CD4-positive, CD25-positive, alpha-beta regulatory T cell (primary cell): Measurements from ENCODE around the gene LCLAT1. TPM values are rescaled to one million over a fixed set of nuclear protein-coding genes. Genes with fewer than 3 reads are reported as not detected.

Experiments used
- ATAC-seq, 2 donors: fragments of 150-1000 bp; cut with Tn5 transposase; one replicate each; pipeline ENCODE4 v1.10.0; 2021; ENCODE audit warnings: low read depth in 2 of 2, moderate number of reproducible peaks in 2 of 2, moderate library complexity in 1 of 2
- DNase-seq, 3 donors: peaks; one replicate each; pipeline versions ENCODE4 v3.0.0 to v3.0.0-alpha.2; 2012 to 2022; ENCODE audit warnings: mixed read lengths in 1 of 3
- H3K27ac ChIP-seq: one replicate; pipeline ENCODE4 v1.7.0; 2013; ENCODE audit warnings: mild to moderate bottlenecking, low read length; ENCODE audit not compliant: insufficient read depth, poor library complexity, severe bottlenecking
- H3K27me3 ChIP-seq: one replicate; pipeline ENCODE4 v1.7.0; 2013; ENCODE audit warnings: low read length; ENCODE audit not compliant: control insufficient read depth, insufficient read depth
- H3K36me3 ChIP-seq: one replicate; pipeline ENCODE4 v1.7.0; 2013; ENCODE audit warnings: mild to moderate bottlenecking, low read length, moderate library complexity; ENCODE audit not compliant: control insufficient read depth, insufficient read depth
- H3K4me1 ChIP-seq: 2 replicates; pipeline ENCODE4 v1.7.0; 2013; ENCODE audit warnings: mild to moderate bottlenecking, low read length; ENCODE audit not compliant: insufficient read depth, control insufficient read depth, poor library complexity, severe bottlenecking
- H3K4me3 ChIP-seq: one replicate; pipeline ENCODE4 v1.7.0; 2013; ENCODE audit warnings: low read depth, mild to moderate bottlenecking, low read length, moderate library complexity
- H3K9me3 ChIP-seq, 2 experiments: 1 replicate in 1 of 2; 2 replicates in 1 of 2; pipeline ENCODE4 v1.7.0; 2013; ENCODE audit warnings: low read length in 2 of 2, mild to moderate bottlenecking in 1 of 2, moderate library complexity in 1 of 2; ENCODE audit not compliant: control insufficient read depth in 2 of 2
- H3K27ac Mint-ChIP-seq, 3 donors: one replicate each; pipeline ENCODE4 v1.8.0; 2020 to 2022; ENCODE audit warnings: mild to moderate bottlenecking in 3 of 3, mixed read lengths in 3 of 3, moderate library complexity in 2 of 3
- H3K27me3 Mint-ChIP-seq: one replicate; pipeline ENCODE4 v1.8.0; 2022; ENCODE audit warnings: mild to moderate bottlenecking, mixed read lengths
- H3K36me3 Mint-ChIP-seq: one replicate; pipeline ENCODE4 v1.8.0; 2020; ENCODE audit warnings: mixed read lengths
- H3K4me1 Mint-ChIP-seq, 4 donors: one replicate each; pipeline ENCODE4 v1.8.0; 2020 to 2022; ENCODE audit warnings: mixed read lengths in 4 of 4, mild to moderate bottlenecking in 1 of 4
- H3K4me3 Mint-ChIP-seq, 4 donors: one replicate each; pipeline ENCODE4 v1.8.0; 2020 to 2022; ENCODE audit warnings: mild to moderate bottlenecking in 4 of 4, mixed read lengths in 4 of 4, moderate library complexity in 3 of 4
- H3K9me3 Mint-ChIP-seq, 7 donors: one replicate each; pipeline ENCODE4 v1.8.0; 2020 to 2022; ENCODE audit warnings: mixed read lengths in 7 of 7, mild to moderate bottlenecking in 3 of 7, moderate library complexity in 2 of 7
- polyA plus RNA-seq, 4 donors: library from polyadenylated mRNA; unstranded; fragments of 300-500 nt; fragmentation: Illumina TruSeq; gene quantifications; one replicate each; pipeline ENCODE4 v1.2.3, GENCODE V29; 2021
- total RNA-seq: library from RNA; stranded (reverse); gene quantifications from one replicate; pipeline ENCODE4 v1.2.3, GENCODE V29; 2022

LCLAT1 gene
- total and polyA plus RNA-seq, 5 donors from 2014 or later = 4.8 to 25.2 (median 9.2) TPM

DNA sequence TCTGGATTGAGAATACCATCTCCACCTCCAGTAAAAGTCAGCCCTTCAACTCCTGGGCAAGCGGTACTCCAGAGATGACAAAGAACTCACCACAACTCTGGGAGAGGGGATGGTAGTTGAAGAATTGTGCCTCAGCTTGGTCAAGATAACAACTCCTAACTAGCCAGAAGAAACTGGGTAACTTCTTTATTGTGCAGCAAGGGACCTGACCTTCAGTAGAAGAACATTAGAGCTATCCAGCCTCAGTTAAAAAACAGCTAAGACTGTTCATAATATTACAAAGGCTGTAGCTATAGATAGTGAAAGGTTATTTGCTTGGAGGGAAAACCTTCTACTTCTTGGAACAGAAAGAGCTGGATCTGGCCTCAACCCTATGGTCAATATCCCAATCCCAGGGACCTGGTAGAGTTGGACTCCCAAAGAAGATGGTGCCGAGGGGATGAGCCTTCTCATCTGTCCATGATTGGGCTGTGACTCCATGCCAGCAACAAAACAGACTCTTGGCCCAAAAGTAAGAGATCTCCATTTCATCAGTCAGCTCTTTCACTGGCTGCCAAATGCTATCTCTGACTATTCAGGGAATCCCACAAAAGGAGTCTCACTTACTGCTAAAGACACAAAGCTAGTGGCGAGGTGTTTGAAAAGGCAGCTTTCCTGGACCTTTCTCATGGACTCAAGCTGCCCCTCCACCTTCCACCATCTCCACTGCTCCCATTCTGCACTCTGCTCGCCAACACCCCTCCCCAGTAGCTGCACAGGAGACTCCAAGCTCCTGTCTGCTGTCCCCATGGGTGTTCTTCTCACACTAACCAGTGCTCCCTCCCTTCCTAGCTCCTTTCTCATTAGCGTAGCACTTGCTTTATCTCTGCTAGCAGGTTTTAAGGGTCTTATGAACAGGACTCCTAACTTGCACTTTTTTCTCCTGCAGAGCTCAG is 214.4 kb downstream of the LCLAT1 start:
- no peak for DNase-seq
- Histone ChIP-seq H3K27ac (no peak overlapping the region), H3K27me3 (peaks cover 5% of the 10 kb centered on the region), H3K4me1 (no peaks in the 10 kb centered on the region), H3K4me3 (no peak overlapping the region), H3K36me3 (no peaks in the 10 kb centered on the region), H3K9me3 (no peaks in the 10 kb centered on the region)
- Mint-ChIP-seq H3K27ac (no peak overlapping the region), H3K27me3 (peaks cover 5% of the 10 kb centered on the region), H3K4me3 (no peak overlapping the region), H3K9me3 (peaks cover 0 to 2% (median 0%) of the 10 kb centered on the region in 7 donors), H3K36me3 (no peaks in the 10 kb centered on the region), H3K4me1 (peaks cover 0 to 2% (median 1%) of the 10 kb centered on the region in 4 donors)
- no peak for ATAC-seq

DNA sequence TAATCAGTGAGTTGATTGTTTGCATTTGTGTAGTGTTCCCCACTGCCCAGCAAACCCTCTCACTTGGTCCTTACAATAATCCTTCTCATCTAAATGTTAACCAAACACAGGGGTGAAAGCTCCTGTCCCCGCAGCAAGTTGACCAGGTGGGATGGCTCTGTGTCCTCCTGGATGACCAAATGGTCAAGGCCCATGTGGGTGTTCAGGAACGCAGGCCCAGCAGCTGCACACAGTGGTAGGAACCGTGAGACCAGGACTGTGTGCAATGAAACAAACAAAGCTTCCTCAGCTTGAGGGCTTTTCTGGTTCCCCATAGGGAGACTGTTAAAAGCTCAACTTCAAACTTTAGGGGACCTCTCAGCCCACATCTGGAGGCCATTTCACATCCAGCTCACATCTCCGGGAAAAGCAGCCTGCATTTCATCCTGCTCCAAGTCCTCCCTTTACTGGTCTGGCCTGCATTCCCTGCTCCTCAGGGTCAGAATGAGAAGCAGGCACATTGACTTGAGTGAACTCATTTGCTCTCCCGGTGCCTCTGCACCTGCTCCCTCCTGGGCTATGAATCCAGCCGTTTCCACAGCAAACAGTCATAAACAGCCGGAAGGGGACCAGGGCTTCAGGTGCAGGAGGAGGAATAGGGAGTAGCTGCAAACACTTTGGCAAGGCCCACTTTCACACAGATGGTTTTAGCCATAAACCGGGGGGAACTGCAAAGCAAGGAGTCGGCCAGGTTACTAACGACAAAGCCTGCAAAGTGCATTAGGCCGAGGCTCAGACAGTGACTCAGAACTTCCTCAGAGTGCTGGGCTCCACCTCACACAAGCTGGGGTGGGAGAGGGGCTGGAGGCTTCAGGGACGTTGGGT is 215.5 kb downstream of the LCLAT1 start:
- Histone ChIP-seq H3K9me3 (no peaks in the 10 kb centered on the region), H3K4me3 (no peak overlapping the region), H3K27me3 (peaks cover 5% of the 10 kb centered on the region), H3K27ac (no peak overlapping the region), H3K4me1 (no peaks in the 10 kb centered on the region), H3K36me3 (no peaks in the 10 kb centered on the region)
- ATAC-seq (no peak), DNase-seq (no peak)
- Mint-ChIP-seq H3K4me1 (peaks cover 0 to 6% (median under 1%) of the 10 kb centered on the region in 4 donors), H3K9me3 (peaks cover 0 to 5% (median 0%) of the 10 kb centered on the region in 7 donors), H3K4me3 (no peak overlapping the region), H3K27ac (no peak overlapping the region), H3K27me3 (peaks cover 5% of the 10 kb centered on the region), H3K36me3 (no peaks in the 10 kb centered on the region)

DNA sequence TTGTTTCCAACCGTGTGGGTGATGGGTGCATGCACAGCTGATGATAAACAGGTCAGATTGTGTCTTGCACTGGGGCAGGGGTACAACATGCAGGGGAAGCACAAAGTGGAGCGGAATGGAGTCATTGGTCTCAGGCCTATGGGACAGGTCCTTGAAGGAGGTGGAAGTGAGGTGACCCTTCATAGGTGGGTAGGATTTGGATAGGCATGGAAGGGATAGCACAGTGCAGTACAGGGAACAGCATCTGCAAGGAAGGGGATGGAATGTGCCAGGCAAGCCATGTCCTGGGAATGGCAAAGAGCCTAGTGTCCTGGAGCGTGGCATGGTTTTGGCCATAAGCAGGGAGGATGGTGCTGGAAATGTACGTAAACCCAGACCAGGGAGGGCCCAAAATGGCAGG is 216.3 kb downstream of the LCLAT1 start:
- no peak overlapping the region for H3K27ac Mint-ChIP-seq
- no peaks in the 10 kb centered on the region for H3K36me3 Mint-ChIP-seq
- H3K9me3 Mint-ChIP-seq = peaks cover 0 to 8% (median 0%) of the 10 kb centered on the region in 7 donors

DNA sequence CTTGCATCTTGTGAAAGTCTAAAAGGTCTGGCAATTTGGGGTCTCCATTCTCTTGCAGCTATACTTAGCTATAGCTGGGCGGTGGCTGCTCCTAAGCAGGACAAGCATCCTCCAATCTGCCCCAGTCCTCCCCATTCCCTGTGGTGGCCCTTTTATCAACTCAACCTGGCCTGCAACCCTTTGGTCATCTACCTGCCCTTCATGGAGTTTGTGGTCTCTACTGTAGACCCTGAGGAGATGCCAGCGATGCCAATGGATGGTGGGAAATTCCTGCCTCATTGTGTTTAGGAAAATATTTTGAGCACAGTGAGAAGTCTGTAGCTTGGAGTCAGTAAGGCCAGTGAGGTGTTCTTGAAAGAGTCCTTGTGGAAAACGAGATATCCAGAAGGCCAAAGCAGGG is 216.8 kb downstream of the LCLAT1 start:
- ATAC-seq (no peak), DNase-seq (no peak)
- Histone ChIP-seq H3K36me3 (no peaks in the 10 kb centered on the region), H3K9me3 (peaks cover 0 to 3% of the 10 kb centered on the region in 2 experiments), H3K4me1 (no peaks in the 10 kb centered on the region), H3K27me3 (peaks cover 5% of the 10 kb centered on the region), H3K4me3 (no peak overlapping the region), H3K27ac (no peak overlapping the region)
- H3K27me3 Mint-ChIP-seq = peaks cover 5% of the 10 kb centered on the region
- H3K27ac Mint-ChIP-seq = no peak overlapping the region
- no peak overlapping the region for H3K4me3 Mint-ChIP-seq
- peaks cover 0 to 6% (median 0%) of the 10 kb centered on the region in 4 donors for H3K4me1 Mint-ChIP-seq
- H3K9me3 Mint-ChIP-seq = peaks cover 0 to 8% (median 2%) of the 10 kb centered on the region in 7 donors
- no peaks in the 10 kb centered on the region for H3K36me3 Mint-ChIP-seq

More for the DNA sequence above, 216.3 kb downstream of the LCLAT1 start:
- Mint-ChIP-seq H3K27me3 (peaks cover 5% of the 10 kb centered on the region), H3K4me1 (peaks cover 0 to 6% (median 0%) of the 10 kb centered on the region in 4 donors), H3K4me3 (no peak overlapping the region)
- ATAC-seq (no peak), DNase-seq (no peak)
- Histone ChIP-seq H3K27ac (no peak overlapping the region), H3K9me3 (no peaks in the 10 kb centered on the region), H3K36me3 (no peaks in the 10 kb centered on the region), H3K27me3 (peaks cover 5% of the 10 kb centered on the region), H3K4me1 (no peaks in the 10 kb centered on the region), H3K4me3 (no peak overlapping the region)

DNA sequence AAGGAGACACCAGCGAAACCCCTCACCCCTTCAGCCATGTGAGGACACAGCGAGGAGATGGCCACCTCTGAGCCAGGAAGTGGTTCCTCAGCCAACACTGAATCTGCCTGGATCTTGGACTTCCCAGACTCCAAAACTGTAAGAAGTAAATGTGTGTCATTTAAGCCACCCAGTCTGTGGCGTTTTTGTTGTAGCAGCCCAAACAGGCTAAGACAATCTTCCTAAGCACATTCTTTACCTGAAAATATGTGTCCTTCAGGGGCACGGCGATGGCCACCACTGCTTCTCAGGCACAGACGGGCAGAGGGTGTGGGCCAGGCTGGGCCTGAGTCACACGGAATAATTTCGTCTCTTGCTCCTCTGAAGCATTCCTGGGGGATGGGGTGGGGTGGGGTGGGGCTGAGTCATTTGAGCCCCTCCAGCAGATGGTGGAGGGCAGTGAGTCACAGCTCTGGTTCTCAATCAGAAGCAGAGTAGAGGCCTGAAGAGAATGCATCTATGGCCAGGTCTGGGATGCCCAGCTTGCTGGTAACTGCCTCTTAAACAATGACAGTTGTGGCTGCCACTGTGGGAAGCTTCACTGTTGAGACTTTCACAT is 217.8 kb downstream of the LCLAT1 start:
- DNase-seq (no peak), ATAC-seq (no peak)
- no peaks in the 10 kb centered on the region for H3K36me3 Mint-ChIP-seq
- no peak overlapping the region for H3K4me3 ChIP-seq
- H3K27me3 ChIP-seq = peaks cover 5% of the 10 kb centered on the region
- H3K27ac ChIP-seq = no peak overlapping the region
- H3K9me3 Mint-ChIP-seq = peaks cover 0 to 10% (median 5%) of the 10 kb centered on the region in 7 donors
- no peak overlapping the region for H3K27ac Mint-ChIP-seq
- H3K4me1 Mint-ChIP-seq = peaks cover 0 to 6% (median 0%) of the 10 kb centered on the region in 4 donors
- H3K9me3 ChIP-seq = peaks cover 0 to 5% of the 10 kb centered on the region in 2 experiments
- H3K4me1 ChIP-seq = no peaks in the 10 kb centered on the region
- H3K36me3 ChIP-seq = no peaks in the 10 kb centered on the region
- H3K4me3 Mint-ChIP-seq = no peak overlapping the region
- H3K27me3 Mint-ChIP-seq = peaks cover 5% of the 10 kb centered on the region

DNA sequence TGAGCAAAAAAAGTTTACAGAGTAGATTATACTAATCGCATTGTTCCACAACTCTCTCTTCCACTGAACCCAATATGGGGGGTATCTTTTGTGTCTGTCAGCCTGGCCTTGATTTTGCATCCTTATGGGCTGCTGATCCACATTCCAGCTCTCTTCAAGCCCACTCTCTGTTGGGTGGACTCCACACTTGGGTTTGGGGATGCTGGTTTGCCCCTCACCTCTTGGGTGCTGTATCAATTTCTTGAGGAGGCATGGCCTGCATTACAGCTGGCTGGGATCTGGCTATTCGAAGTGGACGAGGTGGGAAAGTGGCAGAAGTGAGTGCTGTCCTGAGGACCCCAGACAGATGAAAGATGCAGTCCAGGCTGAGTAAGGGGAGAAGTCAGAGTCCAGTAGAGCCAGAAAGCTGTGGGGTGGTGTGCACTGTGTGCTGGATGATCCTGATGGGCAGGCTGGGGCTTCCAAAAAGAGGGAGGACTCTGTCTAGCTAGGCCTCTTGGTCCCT is 218.8 kb downstream of the LCLAT1 start:
- H3K4me1 Mint-ChIP-seq = peaks cover 0 to 6% (median 0%) of the 10 kb centered on the region in 4 donors
- no peak overlapping the region for H3K4me3 Mint-ChIP-seq
- no peaks in the 10 kb centered on the region for H3K36me3 Mint-ChIP-seq
- no peaks in the 10 kb centered on the region for H3K36me3 ChIP-seq
- H3K27me3 Mint-ChIP-seq = peaks cover 7% of the 10 kb centered on the region
- H3K27me3 ChIP-seq = peaks cover 2% of the 10 kb centered on the region
- peaks cover 0 to 17% (median 13%) of the 10 kb centered on the region in 7 donors for H3K9me3 Mint-ChIP-seq
- H3K27ac ChIP-seq = no peak overlapping the region
- DNase-seq (no peak), ATAC-seq (no peak)
- no peak overlapping the region for H3K4me3 ChIP-seq
- peak overlapping the region in 1 of 3 donors; percentile 25 for H3K27ac Mint-ChIP-seq
- no peaks in the 10 kb centered on the region for H3K4me1 ChIP-seq
- peaks cover 0 to 10% of the 10 kb centered on the region in 2 experiments for H3K9me3 ChIP-seq

DNA sequence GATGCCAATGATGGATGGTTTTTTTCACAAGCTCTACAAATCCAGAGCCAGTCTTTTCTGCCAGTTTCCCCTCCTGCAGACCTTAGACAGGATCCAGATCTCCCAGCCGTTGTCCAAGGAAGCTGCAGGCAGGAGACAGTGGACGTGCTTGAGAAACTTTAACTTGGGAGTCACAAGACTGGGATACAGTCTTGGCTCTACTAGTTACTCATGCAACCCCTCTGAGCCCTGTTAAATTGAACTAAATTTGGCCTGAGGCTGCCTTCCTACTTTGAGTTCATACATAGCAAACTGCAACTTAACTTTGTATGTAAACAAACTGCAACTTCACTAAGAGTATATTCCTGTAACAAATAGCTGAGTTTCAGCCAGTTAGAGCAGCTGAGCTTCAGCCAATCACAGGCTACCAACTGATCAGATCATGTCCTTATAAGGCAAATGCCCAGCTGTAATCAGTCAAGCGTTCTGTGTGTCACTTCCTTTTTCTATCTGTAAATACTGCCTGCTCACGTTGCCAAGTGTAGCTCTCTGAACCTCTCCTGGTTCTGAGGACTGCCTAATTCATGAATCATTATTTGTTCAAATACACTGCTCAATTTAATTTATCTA is 219.3 kb downstream of the LCLAT1 start:
- Histone ChIP-seq H3K9me3 (peaks cover 0 to 10% of the 10 kb centered on the region in 2 experiments), H3K27me3 (peaks cover 2% of the 10 kb centered on the region), H3K4me3 (no peak overlapping the region), H3K4me1 (no peaks in the 10 kb centered on the region), H3K36me3 (no peaks in the 10 kb centered on the region), H3K27ac (no peak overlapping the region)
- H3K9me3 Mint-ChIP-seq = peaks cover 0 to 20% (median 13%) of the 10 kb centered on the region in 7 donors
- peak overlapping the region in 2 of 3 donors; percentile 25 to 68 for H3K27ac Mint-ChIP-seq
- H3K36me3 Mint-ChIP-seq = no peaks in the 10 kb centered on the region
- peaks cover 9% of the 10 kb centered on the region for H3K27me3 Mint-ChIP-seq
- peak in 1 of 3 donors; percentile 5 for DNase-seq
- peaks cover 0 to 6% (median 0%) of the 10 kb centered on the region in 4 donors for H3K4me1 Mint-ChIP-seq
- no peak overlapping the region for H3K4me3 Mint-ChIP-seq
- ATAC-seq = no peak
